BLaER1 treated with 17β-estradiol and CSF1 and Interleukin-3, amounts not matched to agents 10 nM and 100 nM (cell line): ENCODE measurements around the gene TNN.
A peak's percentile ranks its signal among the peaks of the same experiment; 100 is the strongest.

Experiments used
- H3K27ac ChIP-seq, 11 experiments: shearing (Covaris generic); formaldehyde crosslinking; 2 replicates each; pipeline ENCODE4 v1.8.1; 2022
- H3K27me3 ChIP-seq, 11 experiments: shearing (Covaris generic); formaldehyde crosslinking; 2 replicates each; pipeline ENCODE4 v1.8.1; 2022
- H3K36me3 ChIP-seq, 11 experiments: shearing (Covaris generic); formaldehyde crosslinking; 2 replicates each; pipeline ENCODE4 v1.8.1; 2022
- H3K4me1 ChIP-seq, 10 experiments: shearing (Covaris generic); formaldehyde crosslinking; 2 replicates each; pipeline ENCODE4 v1.8.1; 2022
- H3K4me2 ChIP-seq, 11 experiments: shearing (Covaris generic); formaldehyde crosslinking; 2 replicates each; pipeline ENCODE4 v1.8.1; 2022
- H3K4me3 ChIP-seq, 10 experiments: shearing (Covaris generic); formaldehyde crosslinking; 2 replicates each; pipeline ENCODE4 v1.8.1; 2022
- H3K9ac ChIP-seq, 11 experiments: shearing (Covaris generic); formaldehyde crosslinking; 2 replicates each; pipeline ENCODE4 v1.8.1; 2022
- H3K9me3 ChIP-seq, 11 experiments: shearing (Covaris generic); formaldehyde crosslinking; replicated peaks in 1 of 11; 2 replicates each; pipeline ENCODE4 v1.8.1; 2022
- H4K20me1 ChIP-seq, 11 experiments: shearing (Covaris generic); formaldehyde crosslinking; 2 replicates each; pipeline ENCODE4 v1.8.1; 2022
- Cebpa-rat ChIP-seq, 11 experiments: shearing (Covaris generic); IDR thresholded peaks; 2 replicates each; pipeline ENCODE4 v1.8.1; 2022

The TNN gene

GRCh38 chr1:175129644-175129996 is 62.0 kb downstream of the TNN start:
- H3K27me3 ChIP-seq: no peaks in the 10 kb centered on the region

DNA sequence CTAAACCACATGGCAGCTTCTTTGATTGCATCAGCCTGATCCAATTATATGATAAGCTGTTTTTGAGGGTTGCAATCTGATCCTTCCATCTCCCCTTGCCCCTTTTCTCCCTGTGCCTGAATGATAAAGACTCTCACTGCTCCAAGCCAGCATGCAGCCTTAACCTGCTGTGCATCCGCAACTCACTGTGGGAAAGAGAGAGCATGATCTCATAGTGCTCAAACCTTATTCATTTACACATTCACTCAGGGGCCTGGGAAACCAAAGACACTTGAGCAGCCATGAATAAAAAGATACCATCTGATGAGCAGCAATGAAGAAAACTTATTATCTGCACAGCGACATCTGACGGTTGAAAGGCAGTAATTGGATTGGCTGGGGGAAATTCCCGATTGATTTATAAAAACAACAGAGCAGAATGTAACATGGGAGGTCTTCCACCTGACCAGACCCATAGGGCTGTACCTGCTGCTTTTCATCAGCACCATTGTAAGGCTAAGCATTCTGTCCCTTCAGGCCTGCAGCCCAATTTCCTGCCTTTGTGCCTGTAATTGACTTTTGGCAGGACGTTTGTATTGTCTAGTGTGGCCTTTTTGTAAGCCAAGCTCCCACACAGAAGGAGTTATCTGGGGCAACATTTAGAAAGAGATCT is 62.5 kb downstream of the TNN start:
- H3K27me3 ChIP-seq: no peaks in the 10 kb centered on the region
- no peak overlapping the region for H3K9ac ChIP-seq
- H3K36me3 ChIP-seq: no peaks in the 10 kb centered on the region
- no peaks in the 10 kb centered on the region for H4K20me1 ChIP-seq
- H3K9me3 ChIP-seq: no peaks in the 10 kb centered on the region
- H3K4me2 ChIP-seq: peak overlapping the region in 7 of 11 experiments; percentile 1 to 29 (median 15); a peak in 6 of 22 replicates
- H3K4me3 ChIP-seq: no peak overlapping the region
- no peak for TF ChIP-seq Cebpa-rat (IDR thresholded peaks at IDR 0.05)
- peaks cover 15 to 51% (median 32%) of the 10 kb centered on the region in 10 experiments; a peak in 19 of 20 replicates for H3K4me1 ChIP-seq
- H3K27ac ChIP-seq: peak overlapping the region in 3 of 11 experiments; percentile 16 to 25 (median 21); a peak in 2 of 22 replicates

More at GRCh38 chr1:175129644-175129996, 62.0 kb downstream of the TNN start:
- Histone ChIP-seq H3K9me3 (no peaks in the 10 kb centered on the region), H3K4me2 (peak overlapping the region in 7 of 11 experiments; percentile 6 to 91 (median 25); a peak in 7 of 22 replicates), H3K9ac (no peak overlapping the region), H3K4me3 (no peak overlapping the region), H3K36me3 (no peaks in the 10 kb centered on the region), H4K20me1 (no peaks in the 10 kb centered on the region), H3K4me1 (peaks cover 15 to 56% (median 37%) of the 10 kb centered on the region in 10 experiments; a peak in 19 of 20 replicates), H3K27ac (peak overlapping the region in 3 of 11 experiments; percentile 16 to 25 (median 21); a peak in 3 of 22 replicates)
- TF ChIP-seq Cebpa-rat (IDR thresholded peaks at IDR 0.05): no peak

DNA sequence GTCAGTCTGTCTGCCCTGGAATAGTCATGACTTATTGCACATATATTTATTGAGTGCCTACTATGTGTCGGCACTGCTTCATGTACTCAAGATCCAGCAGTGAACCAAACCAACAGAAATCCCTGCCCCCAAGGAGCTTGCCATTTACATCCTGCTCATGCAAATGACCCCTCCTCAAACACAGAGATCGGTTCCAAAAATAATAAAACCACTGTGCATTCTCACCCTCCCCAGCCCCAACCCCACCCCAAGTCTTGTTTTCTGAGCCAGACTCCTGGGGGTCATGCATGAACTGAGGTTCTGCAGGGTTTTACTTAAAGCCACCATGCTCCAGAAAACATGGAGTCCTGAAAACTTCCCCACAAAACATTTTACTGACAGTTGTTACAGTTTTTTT is 63.0 kb downstream of the TNN start:
- Histone ChIP-seq H3K27me3 (no peaks in the 10 kb centered on the region), H3K4me3 (no peak overlapping the region), H3K36me3 (no peaks in the 10 kb centered on the region), H3K27ac (no peak overlapping the region), H3K9ac (no peak overlapping the region), H3K4me2 (peak overlapping the region in 3 of 11 experiments; percentile 1 to 29 (median 25); a peak in 1 of 22 replicates), H4K20me1 (no peaks in the 10 kb centered on the region), H3K4me1 (peaks cover 15 to 46% (median 30%) of the 10 kb centered on the region in 10 experiments; a peak in 18 of 20 replicates), H3K9me3 (no peaks in the 10 kb centered on the region)
- no peak for TF ChIP-seq Cebpa-rat (IDR thresholded peaks at IDR 0.05)

- Histone ChIP-seq H3K4me2 (no peak overlapping the region), H3K9ac (no peak overlapping the region), H3K4me3 (no peak overlapping the region), H3K4me1 (peaks cover 15 to 46% (median 30%) of the 10 kb centered on the region in 10 experiments; a peak in 18 of 20 replicates), H4K20me1 (no peaks in the 10 kb centered on the region), H3K9me3 (no peaks in the 10 kb centered on the region), H3K36me3 (no peaks in the 10 kb centered on the region), H3K27ac (no peak overlapping the region), H3K27me3 (no peaks in the 10 kb centered on the region)
- TF ChIP-seq Cebpa-rat (IDR thresholded peaks at IDR 0.05): no peak
Measured at GRCh38 chr1:175131095-175131494, 63.5 kb downstream of the TNN start.

- no peaks in the 10 kb centered on the region for H3K9me3 ChIP-seq
- H3K4me3 ChIP-seq: no peak overlapping the region
- no peaks in the 10 kb centered on the region for H3K36me3 ChIP-seq
- H4K20me1 ChIP-seq: no peaks in the 10 kb centered on the region
- H3K4me2 ChIP-seq: peak overlapping the region in 3 of 11 experiments; percentile 4 to 16 (median 10); a peak in 3 of 22 replicates
- H3K9ac ChIP-seq: no peak overlapping the region
- H3K4me1 ChIP-seq: peaks cover 13 to 32% (median 22%) of the 10 kb centered on the region in 10 experiments; a peak in 18 of 20 replicates
- no peak for TF ChIP-seq Cebpa-rat (IDR thresholded peaks at IDR 0.05)
- H3K27me3 ChIP-seq: no peaks in the 10 kb centered on the region
- H3K27ac ChIP-seq: no peak overlapping the region
Measured at GRCh38 chr1:175132436-175132835, 64.8 kb downstream of the TNN start.

- Histone ChIP-seq H3K27ac (no peak overlapping the region), H3K4me3 (no peak overlapping the region), H3K27me3 (no peaks in the 10 kb centered on the region), H3K36me3 (no peaks in the 10 kb centered on the region), H4K20me1 (no peaks in the 10 kb centered on the region), H3K9me3 (no peaks in the 10 kb centered on the region), H3K4me2 (no peak overlapping the region), H3K4me1 (peaks cover 0 to 18% (median 12%) of the 10 kb centered on the region in 10 experiments; a peak in 15 of 20 replicates), H3K9ac (no peak overlapping the region)
- no peak for TF ChIP-seq Cebpa-rat (IDR thresholded peaks at IDR 0.05)
Measured at GRCh38 chr1:175133673-175134435, 66.2 kb downstream of the TNN start.

DNA sequence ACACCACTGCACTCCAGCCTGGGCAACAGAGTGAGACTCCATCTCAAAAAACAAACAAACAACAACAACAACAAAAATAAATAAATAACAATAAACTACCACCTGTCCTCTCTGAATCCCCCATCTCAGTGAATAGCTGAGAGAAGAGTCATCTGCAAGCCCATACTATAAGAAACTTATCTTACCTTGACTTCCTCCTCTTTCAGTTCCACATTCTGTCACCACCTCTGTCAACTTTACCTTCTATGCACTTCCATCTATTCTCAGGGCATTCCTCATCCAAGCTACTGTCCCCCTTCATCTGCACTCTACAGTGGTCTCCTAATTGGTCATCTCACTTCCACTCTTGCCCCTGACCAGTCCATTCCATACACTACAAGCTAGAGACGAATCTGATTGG is 66.9 kb downstream of the TNN start:
- Histone ChIP-seq H3K9ac (no peak overlapping the region), H3K36me3 (no peaks in the 10 kb centered on the region), H3K27ac (no peak overlapping the region), H3K9me3 (no peaks in the 10 kb centered on the region), H3K4me2 (no peak overlapping the region), H3K27me3 (no peaks in the 10 kb centered on the region), H4K20me1 (no peaks in the 10 kb centered on the region), H3K4me3 (no peak overlapping the region), H3K4me1 (peaks cover 0 to 15% (median 10%) of the 10 kb centered on the region in 10 experiments; a peak in 11 of 20 replicates)
- no peak for TF ChIP-seq Cebpa-rat (IDR thresholded peaks at IDR 0.05)

DNA sequence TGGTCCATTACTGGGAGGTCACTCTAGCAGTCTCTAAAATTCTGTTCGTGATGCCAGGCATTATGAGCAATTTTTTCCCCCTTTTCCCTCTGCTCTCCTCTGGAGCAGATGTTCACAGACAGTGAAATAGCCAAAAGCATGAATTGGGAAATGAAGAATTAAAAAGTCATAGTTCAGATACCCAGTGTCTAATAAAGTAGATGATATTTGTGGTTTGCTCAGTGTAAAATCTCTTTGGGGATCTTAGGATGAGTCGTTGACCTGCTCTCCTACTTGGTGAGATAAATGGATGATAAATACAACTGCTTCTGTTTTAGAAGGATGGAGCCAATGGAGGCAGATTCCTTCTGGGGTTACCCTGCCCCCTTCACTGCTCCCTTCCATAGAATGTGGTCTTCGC is 68.6 kb downstream of the TNN start:
- H3K36me3 ChIP-seq: no peaks in the 10 kb centered on the region
- H3K9me3 ChIP-seq: no peaks in the 10 kb centered on the region
- H4K20me1 ChIP-seq: no peaks in the 10 kb centered on the region
- H3K27me3 ChIP-seq: no peaks in the 10 kb centered on the region
- no peak for TF ChIP-seq Cebpa-rat (IDR thresholded peaks at IDR 0.05)
- H3K27ac ChIP-seq: no peak overlapping the region
- no peak overlapping the region for H3K4me3 ChIP-seq
- peaks cover 0 to 9% (median 2%) of the 10 kb centered on the region in 10 experiments; a peak in 3 of 20 replicates for H3K4me1 ChIP-seq
- H3K4me2 ChIP-seq: no peak overlapping the region
- H3K9ac ChIP-seq: no peak overlapping the region

DNA sequence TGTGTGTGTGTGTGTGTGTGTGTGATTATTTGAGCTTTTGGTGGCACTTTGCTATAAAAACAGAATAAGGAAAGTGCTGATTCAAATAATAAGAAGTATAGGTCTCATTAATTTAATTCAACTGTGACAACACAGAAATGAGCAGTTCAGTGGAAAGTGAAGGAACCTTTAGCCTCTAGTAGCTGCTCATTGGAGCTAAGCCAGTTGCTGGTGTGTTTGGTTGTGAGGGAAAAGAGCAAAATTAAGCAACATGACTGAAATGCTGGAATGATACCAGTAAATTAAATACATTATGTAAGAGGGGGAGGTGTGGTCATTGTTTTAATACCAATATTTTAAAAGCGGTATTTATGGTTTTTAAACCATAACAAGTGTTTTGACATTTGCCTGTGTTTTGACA is 69.7 kb downstream of the TNN start:
- Histone ChIP-seq H4K20me1 (no peaks in the 10 kb centered on the region), H3K36me3 (no peaks in the 10 kb centered on the region), H3K4me1 (peaks cover 0 to 8% (median 1%) of the 10 kb centered on the region in 10 experiments; a peak in 4 of 20 replicates), H3K4me2 (no peak overlapping the region), H3K9me3 (no peaks in the 10 kb centered on the region), H3K9ac (no peak overlapping the region), H3K27me3 (no peaks in the 10 kb centered on the region), H3K27ac (no peak overlapping the region), H3K4me3 (no peak overlapping the region)
- TF ChIP-seq Cebpa-rat (IDR thresholded peaks at IDR 0.05): no peak
